GM21619 (cell line): ENCODE results near the gene SMC1B.
"Not testable (repeated sequence)": the region's sequence is repeated elsewhere in the genome, so short reads cannot be mapped to it uniquely, and the experiment has no call there.

Experiments
- ATAC-seq: cut with Tn5 transposase; IDR thresholded peaks from one replicate; pipeline ENCODE4 v1.9.1; 2021; ENCODE audit not compliant: unreplicated experiment

SMC1B gene

GRCh38 chr22:45413368-45414211 lies at the start of gene SMC1B, which contains the start of gene RIBC2:
TSS of gene SMC1B (minus strand) at chr22:45413599. CDS start at chr22:45413567, 32 bp downstream.
TSS of gene RIBC2 (plus strand) at chr22:45413693. CDS start at chr22:45413887, 194 bp downstream.
- no peak for ATAC-seq

- ATAC-seq = no peak
Observed at GRCh38 chr22:45462034-45462655, 48.7 kb upstream of the SMC1B start.

GRCh38 chr22:45460288-45461109 lies 47.1 kb upstream of the SMC1B start:
- no peak for ATAC-seq

- no peak for ATAC-seq
Observed at GRCh38 chr22:45459235-45459634, 45.8 kb upstream of the SMC1B start.

GRCh38 chr22:45458532-45458931 lies 45.1 kb upstream of the SMC1B start:
- no peak for ATAC-seq

- ATAC-seq = no peak
Observed at GRCh38 chr22:45456811-45457210, 43.4 kb upstream of the SMC1B start.

- ATAC-seq = no peak
Observed at GRCh38 chr22:45455621-45456020, 42.2 kb upstream of the SMC1B start.

- no peak for ATAC-seq
Observed at GRCh38 chr22:45455212-45455611, 41.8 kb upstream of the SMC1B start.

- ATAC-seq = no peak
Observed at GRCh38 chr22:45454275-45454674, 40.9 kb upstream of the SMC1B start.

- no peak for ATAC-seq
Observed at GRCh38 chr22:45453764-45454163, 40.4 kb upstream of the SMC1B start.

GRCh38 chr22:45452565-45453379 lies 39.4 kb upstream of the SMC1B start:
- no peak for ATAC-seq

- no peak for ATAC-seq
Observed at GRCh38 chr22:45451972-45452371, 38.6 kb upstream of the SMC1B start.

- no peak for ATAC-seq
Observed at GRCh38 chr22:45450921-45451651, 37.7 kb upstream of the SMC1B start.

GRCh38 chr22:45450101-45450785 lies 36.8 kb upstream of the SMC1B start:
- no peak for ATAC-seq

- not testable (repeated sequence) for ATAC-seq
Observed at GRCh38 chr22:45449442-45449841, 36.0 kb upstream of the SMC1B start.

GRCh38 chr22:45448431-45448830 lies 35.0 kb upstream of the SMC1B start:
- no peak for ATAC-seq

- ATAC-seq = not testable (repeated sequence)
Observed at GRCh38 chr22:45447596-45447995, 34.2 kb upstream of the SMC1B start.

- no peak for ATAC-seq
Observed at GRCh38 chr22:45446216-45446615, 32.8 kb upstream of the SMC1B start.

- ATAC-seq = no peak
Observed at GRCh38 chr22:45445031-45445710, 31.8 kb upstream of the SMC1B start.
